Uterus (tissue), 4 donors: ENCODE data around the gene RPS6KA1. TPM values are rescaled to one million over a fixed set of nuclear protein-coding genes. Genes with fewer than 3 reads are reported as not detected.

ENCODE experiments used
- DNase-seq, 2 donors: peaks; one replicate each; pipeline ENCODE4 v3.0.0-alpha.2; 2019 to 2020
- H3K27ac ChIP-seq, 2 donors: fragments of 200-600 bp; sonication (generic); 1 replicate in 1 of 2; 2 replicates in 1 of 2; pipeline ENCODE4 v1.5.1; 2016 to 2018
- H3K27me3 ChIP-seq, 2 donors: fragments of 200-600 bp; sonication (generic); one replicate each; pipeline ENCODE4 v1.5.1; 2018 to 2019; ENCODE audit warnings: control low read depth in 1 of 2
- H3K36me3 ChIP-seq, 2 donors: fragments of 200-600 bp; sonication (generic); one replicate each; pipeline ENCODE4 v1.5.1; 2019; ENCODE audit warnings: control low read depth in 1 of 2
- H3K4me1 ChIP-seq, 2 donors: fragments of 200-600 bp; sonication (generic); one replicate each; pipeline ENCODE4 v1.5.1; 2018 to 2019; ENCODE audit warnings: control low read depth in 1 of 2
- H3K4me3 ChIP-seq, 2 donors: fragments of 200-600 bp; sonication (generic); 1 replicate in 1 of 2; 2 replicates in 1 of 2; pipeline ENCODE4 v1.5.1; 2018 to 2019; ENCODE audit warnings: mild to moderate bottlenecking in 1 of 2
- H3K9me3 ChIP-seq, 2 donors: fragments of 200-600 bp; sonication (generic); one replicate each; pipeline ENCODE4 v1.5.1; 2019; ENCODE audit warnings: control low read depth in 1 of 2
- POLR2A ChIP-seq, 2 donors: fragments of 450-650 bp; IDR thresholded peaks; one replicate each; pipeline ENCODE4 v1.6.1; 2016; ENCODE audit warnings: antibody characterized with exemption in 2 of 2, mild to moderate bottlenecking in 1 of 2, moderate library complexity in 1 of 2
- intact Hi-C: fragments of 100-400 bp; cut with DNase I; formaldehyde crosslinking; loops from one replicate; pipeline ENCODE4 v1.15.1; 2023; ENCODE audit warnings: low total_unique reads
- total RNA-seq, 4 donors: library from RNA; depleted of rRNA in 3 of 4; stranded (reverse); fragments of >200 nt in 3 of 4; gene quantifications; one replicate each; pipeline versions ENCODE4 v1.1.0 to v1.2.4, GENCODE V29; 2014 to 2023
- TF ChIP-seq, protein P1 (sequence below), 4 experiments: fragments of 200-600 bp in 2 of 4; fragments of 450-650 bp in 2 of 4; sonication (generic) in 2 of 4; IDR thresholded peaks; one replicate each; pipeline ENCODE4 v1.5.1; 2016 to 2019; ENCODE audit warnings: antibody characterized with exemption in 4 of 4, mild to moderate bottlenecking in 2 of 4, moderate library complexity in 1 of 4
- donor health status: DM: yes; HTN: yes; CAD: no.

Gene RPS6KA1
- total RNA-seq, 4 donors from 2014 or later, result 10.8 to 51.8 (median 14.6) TPM

GRCh38 chr1:26541431-26541815, 11.9 kb downstream of the RPS6KA1 start:
- H3K27me3 ChIP-seq, result no peaks in the 10 kb centered on the region
- no peak overlapping the region for H3K27ac ChIP-seq
- intact Hi-C loops, result no loop called here

GRCh38 chr1:26541816-26542711, 12.5 kb downstream of the RPS6KA1 start:
- no peak overlapping the region for H3K4me3 ChIP-seq
- H3K27me3 ChIP-seq, result no peaks in the 10 kb centered on the region
- H3K36me3 ChIP-seq, result no peaks in the 10 kb centered on the region
- no peak overlapping the region for H3K27ac ChIP-seq
- no peaks in the 10 kb centered on the region for H3K9me3 ChIP-seq
- intact Hi-C loops, result no loop called here
- TF ChIP-seq, protein P1, sequence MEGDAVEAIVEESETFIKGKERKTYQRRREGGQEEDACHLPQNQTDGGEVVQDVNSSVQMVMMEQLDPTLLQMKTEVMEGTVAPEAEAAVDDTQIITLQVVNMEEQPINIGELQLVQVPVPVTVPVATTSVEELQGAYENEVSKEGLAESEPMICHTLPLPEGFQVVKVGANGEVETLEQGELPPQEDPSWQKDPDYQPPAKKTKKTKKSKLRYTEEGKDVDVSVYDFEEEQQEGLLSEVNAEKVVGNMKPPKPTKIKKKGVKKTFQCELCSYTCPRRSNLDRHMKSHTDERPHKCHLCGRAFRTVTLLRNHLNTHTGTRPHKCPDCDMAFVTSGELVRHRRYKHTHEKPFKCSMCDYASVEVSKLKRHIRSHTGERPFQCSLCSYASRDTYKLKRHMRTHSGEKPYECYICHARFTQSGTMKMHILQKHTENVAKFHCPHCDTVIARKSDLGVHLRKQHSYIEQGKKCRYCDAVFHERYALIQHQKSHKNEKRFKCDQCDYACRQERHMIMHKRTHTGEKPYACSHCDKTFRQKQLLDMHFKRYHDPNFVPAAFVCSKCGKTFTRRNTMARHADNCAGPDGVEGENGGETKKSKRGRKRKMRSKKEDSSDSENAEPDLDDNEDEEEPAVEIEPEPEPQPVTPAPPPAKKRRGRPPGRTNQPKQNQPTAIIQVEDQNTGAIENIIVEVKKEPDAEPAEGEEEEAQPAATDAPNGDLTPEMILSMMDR (IDR thresholded peaks at IDR 0.05), result no peak
- TF ChIP-seq POLR2A (IDR thresholded peaks at IDR 0.05), result no peak
- no peaks in the 10 kb centered on the region for H3K4me1 ChIP-seq
- peak; percentile 47 to 69 for DNase-seq

More at GRCh38 chr1:26541431-26541815, 11.9 kb downstream of the RPS6KA1 start:
- Histone ChIP-seq H3K4me1 (no peaks in the 10 kb centered on the region), H3K9me3 (no peaks in the 10 kb centered on the region), H3K36me3 (no peaks in the 10 kb centered on the region), H3K4me3 (no peak overlapping the region)
- no peak for DNase-seq
- TF ChIP-seq, protein P1 (IDR thresholded peaks at IDR 0.05), result no peak
- no peak for TF ChIP-seq POLR2A (IDR thresholded peaks at IDR 0.05)

DNA sequence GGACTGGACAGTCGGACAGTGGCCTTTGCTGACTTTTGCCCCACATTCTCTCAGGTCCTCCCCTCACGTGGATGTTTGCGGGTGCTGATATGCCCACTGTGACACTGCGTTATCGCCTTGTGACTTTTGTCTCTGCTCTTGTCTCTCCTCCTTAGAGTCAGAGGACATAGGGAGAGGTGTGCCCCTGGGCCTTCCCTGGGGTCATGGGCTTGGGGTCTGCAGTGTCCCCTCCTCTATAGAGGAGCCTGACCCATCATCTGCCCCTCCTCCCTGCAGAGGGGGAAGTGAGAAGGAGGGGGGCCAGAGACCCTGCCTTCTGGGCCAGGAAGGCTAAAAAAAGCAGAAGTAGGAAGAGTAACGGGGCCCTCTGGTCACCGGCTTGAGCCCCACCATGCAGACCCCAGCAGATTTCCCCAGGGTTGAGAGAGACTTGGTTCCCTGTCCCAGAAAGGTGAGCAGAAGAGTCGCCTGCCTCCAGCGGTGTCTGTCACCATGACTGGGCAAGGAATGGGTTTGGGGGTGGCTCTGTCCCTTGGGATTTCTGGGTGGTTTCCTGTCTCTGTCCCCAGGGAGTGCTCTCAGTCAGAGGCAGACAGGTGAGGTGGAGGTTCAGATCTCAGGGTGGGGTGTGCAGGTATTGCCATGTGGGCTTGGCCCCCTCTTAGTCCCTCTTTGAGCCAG, 13.3 kb downstream of the RPS6KA1 start:
- no peaks in the 10 kb centered on the region for H3K9me3 ChIP-seq
- H3K27ac ChIP-seq, result no peak overlapping the region
- no peaks in the 10 kb centered on the region for H3K36me3 ChIP-seq
- no peak for DNase-seq
- no peak overlapping the region for H3K4me3 ChIP-seq
- TF ChIP-seq, protein P1 (IDR thresholded peaks at IDR 0.05), result no peak
- no peak for TF ChIP-seq POLR2A (IDR thresholded peaks at IDR 0.05)
- intact Hi-C loops, result no loop called here
- no peaks in the 10 kb centered on the region for H3K4me1 ChIP-seq
- no peaks in the 10 kb centered on the region for H3K27me3 ChIP-seq

DNA sequence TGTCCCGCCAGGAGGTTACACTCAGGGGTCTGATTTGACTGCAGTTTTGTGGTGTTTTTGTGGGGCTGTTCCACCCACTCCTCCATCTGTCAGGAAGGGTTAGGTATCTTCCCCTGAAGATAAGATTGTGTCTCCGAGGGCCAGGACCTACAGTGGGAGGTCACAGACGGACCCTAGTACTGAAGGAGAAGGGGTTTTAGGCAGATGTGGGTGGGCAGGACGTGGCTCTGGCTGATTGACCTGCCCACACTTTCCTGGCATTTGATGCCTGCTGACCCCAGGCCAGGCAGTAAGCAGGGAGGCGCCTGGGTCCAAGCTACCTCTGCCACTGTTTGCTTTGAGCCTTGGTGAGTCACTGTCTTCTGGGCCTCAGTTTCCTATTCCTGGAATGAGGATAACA, 13.9 kb downstream of the RPS6KA1 start:
- no peaks in the 10 kb centered on the region for H3K36me3 ChIP-seq
- H3K4me1 ChIP-seq, result no peaks in the 10 kb centered on the region
- H3K4me3 ChIP-seq, result no peak overlapping the region
- no peaks in the 10 kb centered on the region for H3K9me3 ChIP-seq
- TF ChIP-seq POLR2A (IDR thresholded peaks at IDR 0.05), result no peak
- TF ChIP-seq, protein P1 (IDR thresholded peaks at IDR 0.05), result no peak
- intact Hi-C loops, result no loop called here
- H3K27ac ChIP-seq, result no peak overlapping the region
- DNase-seq, result no peak
- H3K27me3 ChIP-seq, result no peaks in the 10 kb centered on the region

- H3K4me3 ChIP-seq, result no peak overlapping the region
- TF ChIP-seq POLR2A (IDR thresholded peaks at IDR 0.05), result no peak
- TF ChIP-seq, protein P1 (IDR thresholded peaks at IDR 0.05), result no peak
- H3K27me3 ChIP-seq, result no peaks in the 10 kb centered on the region
- no peak for DNase-seq
- no peaks in the 10 kb centered on the region for H3K9me3 ChIP-seq
- intact Hi-C loops, result no loop called here
- H3K27ac ChIP-seq, result no peak overlapping the region
- no peaks in the 10 kb centered on the region for H3K4me1 ChIP-seq
- H3K36me3 ChIP-seq, result no peaks in the 10 kb centered on the region
Measured at GRCh38 chr1:26544126-26544525, 14.6 kb downstream of the RPS6KA1 start.
